Stimulated activated CD8-positive, alpha-beta memory T cell treated with anti-CD3 and anti-CD28 coated beads, Interleukin-2, amount 100 ng/mL, for 1 hour (primary cell): Measurements from ENCODE around the gene PTP4A1.
"Not testable (repeated sequence)": the region's sequence is repeated elsewhere in the genome, so short reads cannot be mapped to it uniquely, and the experiment has no call there.

Source experiments
- DNase-seq, 2 donors: peaks; one replicate each; pipeline ENCODE4 v3.0.0-alpha.2; 2020; ENCODE audit warnings: low read depth in 2 of 2

The PTP4A1 gene

DNA sequence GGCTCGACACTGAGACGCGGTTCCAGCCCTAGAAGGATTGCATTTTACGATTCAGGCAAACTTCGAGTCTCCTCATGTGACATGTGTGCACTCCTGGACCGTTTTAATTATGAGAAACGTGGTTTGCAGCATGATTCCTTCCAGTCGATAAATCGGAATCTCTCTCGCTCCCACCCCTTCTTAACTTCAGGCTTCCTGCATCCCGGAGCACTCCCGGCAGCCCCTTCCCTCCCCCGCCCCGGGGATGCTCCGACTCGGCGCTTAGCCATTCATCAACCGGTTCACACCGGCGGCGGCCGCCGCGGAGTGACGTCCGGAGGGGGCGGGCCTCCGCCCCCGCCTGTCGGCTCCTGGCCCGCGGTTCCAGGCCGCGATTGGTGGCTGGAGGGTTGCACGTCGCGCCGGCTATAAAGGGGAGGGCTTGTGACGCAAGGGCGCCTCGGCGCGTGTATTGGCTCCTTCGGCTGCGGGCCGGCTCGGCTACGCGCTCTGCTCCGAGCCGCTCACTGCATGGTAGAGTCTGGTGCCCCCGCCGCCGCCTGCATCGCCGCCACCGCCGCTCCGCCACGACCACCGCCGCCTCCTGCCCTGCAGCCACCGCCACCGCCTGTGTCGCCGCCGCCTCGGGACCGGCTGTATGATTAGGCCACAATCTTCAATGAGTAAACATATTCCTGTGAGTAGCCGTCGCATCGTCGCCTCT is at the start of gene PTP4A1, which contains the start of gene LOC128125822:
TSS of gene PTP4A1 (plus strand) at position 437 of the 703 bp plus-strand sequence. CDS start 4,401 bp downstream, outside the sequence.
TSS of gene LOC128125822 (plus strand) at position 437 of the 703 bp plus-strand sequence.
- peak; percentile 93 to 94 for DNase-seq

DNA sequence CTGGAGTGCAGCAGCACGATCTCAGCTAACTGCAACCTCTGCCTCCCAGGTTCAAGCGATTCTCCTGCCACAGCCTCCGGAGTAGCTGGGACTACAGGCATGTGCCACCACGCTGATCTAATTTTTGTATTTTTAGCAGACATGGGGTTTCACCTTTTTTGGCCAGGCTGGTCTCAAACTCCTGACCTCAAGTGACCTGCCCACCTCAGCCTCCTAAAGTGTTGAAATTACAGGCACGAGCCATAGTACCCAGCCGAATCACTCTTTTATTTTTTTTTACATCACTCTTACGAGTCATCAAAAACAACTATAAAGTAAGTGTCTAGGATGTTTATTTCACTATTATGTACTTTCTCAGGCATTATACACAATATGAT is 49.4 kb upstream of the PTP4A1 start:
- not testable (repeated sequence) for DNase-seq

DNA sequence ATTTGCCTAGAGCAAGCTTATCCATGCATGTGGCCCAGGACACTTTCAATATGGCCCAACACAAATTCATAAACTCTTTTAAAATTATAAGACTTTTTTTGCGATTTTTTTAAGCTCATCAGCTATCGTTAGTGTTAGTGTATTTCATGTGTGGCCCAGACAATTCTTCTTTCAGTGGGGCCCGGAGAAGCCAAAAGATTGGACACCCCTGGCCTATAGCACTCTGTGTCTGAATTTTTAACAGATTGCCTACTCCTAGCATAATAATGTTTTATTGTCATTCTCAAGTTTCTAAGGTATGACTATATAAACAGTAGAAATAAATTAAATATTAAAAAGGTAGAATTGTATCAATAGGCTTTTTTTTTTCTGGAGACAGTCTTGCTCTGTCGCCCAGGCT is 48.6 kb upstream of the PTP4A1 start:
- no peak for DNase-seq

DNA sequence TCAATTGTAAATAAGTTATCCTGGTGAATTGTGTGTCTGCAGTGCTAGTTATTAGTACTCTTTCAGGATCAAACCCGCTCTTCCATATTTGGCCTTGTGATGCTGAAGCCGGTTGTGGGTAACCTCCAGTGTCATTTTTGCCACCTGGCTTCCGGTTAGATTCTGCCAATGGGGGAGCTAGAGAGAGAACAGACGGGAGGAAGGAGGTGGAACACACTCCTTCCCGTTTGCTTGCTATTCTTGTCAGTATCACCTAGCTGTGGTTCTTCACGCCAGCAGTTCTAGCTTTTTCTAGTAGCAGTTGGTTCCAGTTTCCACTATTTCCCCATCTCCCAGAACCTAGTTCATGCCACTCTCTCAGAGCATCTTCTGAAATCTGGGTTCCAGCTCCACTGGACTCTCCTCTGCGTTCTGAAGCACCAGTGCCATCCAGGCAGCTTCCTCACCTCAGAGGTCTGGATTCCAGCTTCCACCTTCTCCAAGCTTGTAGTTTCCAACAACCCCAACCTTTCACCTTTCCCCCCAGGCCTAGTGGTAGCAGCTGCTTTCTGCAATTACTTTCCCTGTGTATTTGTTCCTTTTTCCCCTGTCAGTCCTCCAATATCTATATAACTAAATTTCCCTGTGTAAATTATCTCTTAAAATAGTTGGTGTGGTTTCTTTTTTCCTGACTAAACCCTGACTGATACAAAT is 46.9 kb upstream of the PTP4A1 start:
- DNase-seq, result no peak

DNA sequence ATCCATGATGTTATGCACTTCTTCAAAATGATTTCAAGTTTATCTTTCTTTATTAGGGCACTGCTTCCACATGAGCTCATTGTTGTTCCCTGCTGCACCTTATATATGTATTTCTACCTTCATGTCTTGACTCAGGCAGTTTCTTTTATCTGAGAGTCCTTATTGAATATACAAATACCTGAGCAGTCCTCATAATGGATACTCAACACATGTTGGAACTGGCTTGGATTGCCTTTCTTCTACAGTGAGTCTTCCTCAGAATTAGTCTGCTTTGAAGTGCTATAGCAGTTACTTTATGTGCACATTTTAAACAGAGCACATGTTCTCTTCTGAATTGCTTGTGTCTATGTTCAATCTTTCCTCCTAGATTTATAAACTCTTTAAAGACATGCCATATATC is 45.3 kb upstream of the PTP4A1 start:
- no peak for DNase-seq

DNA sequence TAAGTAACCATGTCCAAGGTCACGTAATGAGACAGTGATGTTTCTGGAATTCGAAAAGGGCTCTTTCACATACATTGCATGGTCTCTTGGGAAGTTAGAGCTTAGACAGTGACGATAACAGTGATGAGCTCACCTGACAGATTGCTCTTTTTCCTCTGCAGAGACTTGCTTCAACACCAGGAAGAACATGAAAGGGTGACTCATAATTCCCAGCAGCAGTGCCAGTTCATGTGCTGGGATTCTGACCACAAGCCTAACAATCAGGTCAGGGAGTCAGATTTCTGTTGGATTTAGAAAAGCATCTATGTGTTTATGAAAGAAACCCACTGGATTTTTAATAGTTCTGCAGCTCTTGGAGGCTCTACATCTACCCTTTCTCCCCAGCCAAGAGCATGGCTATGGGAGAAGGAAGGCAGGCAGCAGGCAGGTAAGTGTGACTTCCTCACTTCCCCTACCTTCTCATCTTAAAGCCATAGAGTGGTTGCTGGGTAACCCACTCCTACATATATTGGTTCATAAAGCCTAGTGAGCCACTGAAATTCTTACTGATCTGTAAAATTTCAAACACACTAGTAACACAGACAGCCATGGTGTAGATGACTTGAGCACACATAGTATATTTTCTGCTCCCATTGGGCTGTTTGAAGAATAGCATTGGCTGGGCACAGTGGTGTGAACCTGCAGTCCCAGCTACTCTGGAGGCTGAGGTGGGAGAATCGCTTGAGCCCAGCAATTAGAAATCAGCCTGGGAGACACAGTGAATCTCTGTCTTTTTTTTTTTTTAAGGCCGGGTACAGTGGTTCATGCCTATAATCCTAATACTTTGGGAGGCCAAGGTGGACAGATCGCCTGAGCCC is 44.4 kb upstream of the PTP4A1 start:
- no peak for DNase-seq

DNA sequence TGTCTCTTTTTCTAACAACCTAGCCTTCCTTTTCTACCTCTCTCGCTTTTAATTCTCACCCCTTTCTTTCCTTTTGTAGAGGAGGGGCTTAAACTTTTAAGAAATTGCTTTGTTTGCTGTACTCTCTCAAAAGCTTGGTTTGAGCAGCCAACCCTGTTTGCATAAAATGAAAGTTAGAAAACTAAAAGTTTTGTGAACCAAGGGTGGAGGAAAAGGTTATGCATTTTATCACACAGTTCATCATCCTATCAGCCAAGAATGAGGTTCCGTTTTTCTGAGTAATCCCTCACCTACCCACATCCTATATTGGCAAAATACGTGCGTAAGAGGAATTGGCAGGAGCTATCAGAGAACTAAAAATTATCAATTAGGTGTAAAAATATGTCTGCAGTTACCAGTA is 42.8 kb upstream of the PTP4A1 start:
- no peak for DNase-seq

DNA sequence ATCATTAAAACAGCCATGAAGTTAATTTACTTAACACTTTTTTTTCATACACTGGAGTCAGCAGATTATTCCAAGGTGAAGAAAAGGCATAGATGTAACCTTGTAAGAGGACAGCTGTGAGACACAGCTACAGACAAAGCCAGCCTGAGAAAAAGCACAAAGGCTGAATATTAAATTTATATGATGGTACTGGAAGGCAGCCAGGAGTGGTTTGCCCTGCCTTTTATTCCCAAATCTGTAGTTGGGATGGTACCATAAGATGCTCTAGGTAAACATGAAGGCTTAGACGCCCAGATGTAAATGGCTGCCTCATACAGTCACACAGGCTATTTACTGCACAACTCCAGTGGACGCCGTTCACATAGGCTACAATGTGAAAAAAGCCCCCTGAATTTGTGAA is 42.1 kb upstream of the PTP4A1 start:
- no peak for DNase-seq

DNA sequence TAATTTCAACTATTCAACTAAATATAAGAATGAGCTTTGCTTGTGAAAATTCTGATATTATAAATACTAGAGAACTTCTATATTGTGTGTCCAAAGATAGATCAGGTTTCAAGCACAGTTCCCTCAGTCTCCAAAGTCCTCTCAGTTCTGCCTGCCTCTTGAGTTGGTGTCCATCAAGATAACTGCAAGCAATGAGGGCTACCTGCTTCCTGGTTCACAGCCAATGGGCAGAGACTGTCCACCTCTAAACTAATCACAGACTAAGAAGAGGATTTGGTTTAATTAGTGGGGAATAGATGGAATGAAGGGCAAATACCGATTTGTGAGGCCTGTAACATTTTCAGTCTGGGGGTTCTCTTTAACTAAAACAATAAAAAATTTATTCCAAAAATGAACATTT is 41.3 kb upstream of the PTP4A1 start:
- DNase-seq, result no peak

DNA sequence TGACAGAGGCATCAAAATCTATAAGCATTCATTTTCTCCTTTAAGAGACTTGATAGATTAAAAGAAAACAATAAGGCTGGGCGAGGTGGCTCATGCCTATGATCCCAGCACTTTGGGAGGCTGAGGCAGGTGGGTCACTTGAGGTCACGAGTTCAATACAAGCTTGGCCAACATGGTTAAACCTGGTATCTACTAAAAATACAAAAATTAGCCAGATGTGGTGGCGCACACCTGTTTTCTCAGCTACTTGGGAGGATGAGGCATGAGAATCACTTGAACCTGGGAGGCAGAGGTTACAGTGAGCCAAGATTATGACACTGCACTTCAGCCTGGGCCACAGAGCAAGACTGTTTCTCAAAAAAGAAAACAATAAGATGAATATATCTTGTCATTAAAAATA is 39.3 kb upstream of the PTP4A1 start:
- DNase-seq, result no peak

DNA sequence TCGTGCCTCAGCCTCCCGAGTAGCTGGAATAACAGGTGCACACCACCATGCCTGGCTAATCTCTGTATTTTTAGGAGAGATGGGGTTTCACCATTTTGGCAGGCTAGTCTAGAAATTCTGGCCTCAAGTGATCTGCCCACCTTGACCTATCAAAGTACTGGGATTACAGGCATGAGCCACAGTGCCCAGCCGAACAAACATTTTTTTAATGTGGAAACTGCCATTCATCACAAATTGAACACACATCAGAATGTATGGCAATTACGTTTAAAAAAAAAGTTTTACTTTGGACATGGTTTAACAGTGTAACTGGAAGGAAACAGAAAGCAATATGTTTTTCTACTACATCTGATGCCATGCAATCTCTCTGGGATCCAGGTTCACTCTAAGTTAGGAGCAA is 38.3 kb upstream of the PTP4A1 start:
- DNase-seq, result no peak

DNA sequence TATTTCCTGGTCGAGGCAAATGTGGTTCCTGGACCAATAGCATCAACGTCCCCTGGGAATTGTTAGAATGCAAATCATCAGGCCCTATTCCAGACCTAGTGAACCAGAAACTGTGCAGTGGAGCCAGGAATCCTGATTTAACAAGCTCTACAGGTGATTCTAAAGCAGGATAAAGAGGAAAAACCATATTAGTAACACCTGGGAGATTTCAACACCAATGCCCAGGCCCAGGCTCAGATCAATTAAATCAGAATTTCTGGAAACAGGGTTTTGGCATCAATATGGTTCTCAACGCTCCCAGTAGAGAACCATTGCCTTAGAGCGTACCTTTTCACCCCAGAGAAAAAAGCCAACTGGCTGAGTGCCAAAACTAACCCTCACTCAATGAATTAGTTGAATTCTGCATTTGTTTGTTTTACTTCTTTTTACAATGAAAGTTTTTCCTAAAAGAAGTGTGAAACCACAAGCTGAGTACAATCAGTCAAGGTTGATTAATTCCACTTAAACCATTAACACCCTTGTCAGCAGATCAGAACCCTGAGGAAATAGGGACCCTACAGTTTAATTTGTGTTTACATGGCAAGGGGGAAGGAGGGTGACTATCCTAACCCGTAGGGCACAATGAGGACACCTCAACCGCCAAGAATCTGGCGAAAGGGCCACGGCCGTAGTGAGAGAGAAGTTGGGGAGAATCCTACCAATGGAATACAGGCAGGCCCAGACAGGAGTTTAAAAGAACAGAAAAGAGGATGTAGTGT is 34.9 kb upstream of the PTP4A1 start:
- DNase-seq, result no peak

DNA sequence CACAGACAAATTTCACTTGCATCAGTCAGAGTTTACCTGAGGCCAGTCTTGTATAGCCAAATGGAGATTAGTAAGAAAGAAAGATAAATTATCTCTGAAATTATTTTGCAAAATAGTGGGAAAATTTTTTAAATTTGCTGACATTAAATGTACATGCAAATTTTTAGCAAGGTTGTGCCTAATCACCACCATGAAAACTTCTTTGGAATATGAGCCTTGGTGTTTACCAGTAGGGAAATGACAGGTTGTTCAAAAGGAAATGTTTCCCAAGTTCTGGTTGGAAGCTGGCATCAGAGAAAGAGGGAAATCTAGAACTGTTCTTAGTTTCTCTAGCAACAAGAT is 34.4 kb upstream of the PTP4A1 start:
- DNase-seq, result no peak

DNA sequence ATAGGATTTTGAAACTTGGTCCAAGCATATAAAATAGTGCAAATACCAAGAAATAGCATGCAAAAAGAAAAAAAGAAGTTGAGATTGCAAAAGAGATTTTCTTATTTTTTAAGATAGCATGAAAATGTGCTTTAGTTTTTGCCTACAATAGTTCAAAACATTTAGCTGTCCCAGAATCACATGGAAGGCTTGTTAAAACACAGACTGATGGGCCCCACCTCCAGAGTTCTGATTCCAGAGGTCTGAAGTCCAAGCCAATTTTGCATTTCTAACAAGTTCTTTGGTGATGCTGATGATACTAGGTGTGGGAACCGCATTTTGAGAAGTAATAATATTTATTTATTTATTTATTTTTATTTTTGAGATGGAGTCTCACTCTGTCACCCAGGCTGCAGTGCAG is 33.7 kb upstream of the PTP4A1 start:
- DNase-seq, result no peak

DNA sequence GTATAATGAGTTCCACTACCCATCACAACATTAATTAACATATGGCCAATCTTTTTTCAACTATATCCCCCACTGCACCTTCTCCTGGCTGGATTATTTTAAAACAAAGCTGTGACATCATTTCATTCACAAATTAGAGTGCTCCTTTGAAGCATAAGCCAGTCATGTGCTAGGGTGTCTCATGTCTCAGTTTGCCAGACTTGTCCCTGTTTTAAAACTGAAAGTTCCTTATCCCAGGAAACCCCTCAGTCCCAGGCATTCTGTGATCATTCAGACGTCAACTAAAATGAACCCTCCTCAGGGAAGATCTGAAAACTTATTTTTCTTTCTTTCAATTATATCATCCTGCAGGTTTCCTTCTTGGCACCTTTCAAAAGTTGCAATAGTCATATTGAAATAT is 29.3 kb upstream of the PTP4A1 start:
- DNase-seq, result no peak

DNA sequence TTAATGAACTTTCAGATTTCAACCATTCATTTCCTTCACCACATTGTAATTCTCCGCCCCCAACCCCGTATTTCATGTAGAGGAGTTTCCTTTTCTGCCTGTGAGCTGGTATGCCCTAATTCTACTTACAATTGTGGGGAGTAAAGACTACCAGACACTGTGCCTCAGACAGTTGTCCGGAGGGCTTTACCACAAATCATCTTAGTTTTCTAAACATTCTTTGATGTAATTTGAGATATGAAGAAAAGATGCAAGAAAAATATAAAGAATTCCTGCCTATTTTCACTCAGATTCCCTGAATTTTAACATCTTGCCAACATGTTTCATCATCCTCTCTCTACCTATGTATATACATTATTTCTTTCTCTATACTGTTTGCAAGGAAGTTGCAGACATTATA is 28.3 kb upstream of the PTP4A1 start:
- DNase-seq, result no peak

DNA sequence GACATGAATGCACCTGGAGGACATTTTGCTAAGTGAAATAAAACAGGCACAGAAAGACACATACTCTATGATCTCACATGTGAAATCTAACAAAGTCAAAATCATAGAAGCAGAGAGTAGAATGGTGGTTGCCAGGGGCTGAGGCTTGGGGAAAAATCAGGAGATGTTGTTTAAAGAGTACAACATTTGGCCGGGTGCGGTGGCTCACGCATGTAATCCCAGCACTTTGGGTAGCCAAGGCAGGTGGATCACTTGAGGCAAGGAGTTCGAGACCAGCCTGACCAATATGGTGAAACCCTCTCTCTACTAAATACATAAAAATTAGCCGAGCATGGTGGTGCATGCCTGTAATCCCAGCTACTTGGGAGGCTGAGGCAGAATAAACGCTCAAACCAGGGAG is 26.0 kb upstream of the PTP4A1 start:
- no peak for DNase-seq

DNA sequence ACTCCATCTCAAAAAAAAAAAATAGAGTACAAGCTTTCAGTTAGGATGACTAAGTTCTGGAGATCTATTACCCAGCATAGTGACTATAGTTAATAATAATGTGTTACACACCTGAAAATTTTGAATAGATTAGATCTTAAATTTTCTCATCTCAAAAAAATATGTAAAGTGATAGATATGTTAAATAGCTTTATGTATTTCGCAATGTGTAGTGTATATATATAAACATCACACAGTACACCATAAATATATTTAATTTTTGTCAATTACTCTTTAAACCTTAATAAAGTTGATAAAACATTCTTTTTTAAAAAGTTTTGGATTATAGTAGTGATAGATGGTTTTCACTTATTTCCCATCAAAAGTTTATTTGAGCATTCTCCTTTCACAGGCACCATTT is 25.6 kb upstream of the PTP4A1 start:
- no peak for DNase-seq

DNA sequence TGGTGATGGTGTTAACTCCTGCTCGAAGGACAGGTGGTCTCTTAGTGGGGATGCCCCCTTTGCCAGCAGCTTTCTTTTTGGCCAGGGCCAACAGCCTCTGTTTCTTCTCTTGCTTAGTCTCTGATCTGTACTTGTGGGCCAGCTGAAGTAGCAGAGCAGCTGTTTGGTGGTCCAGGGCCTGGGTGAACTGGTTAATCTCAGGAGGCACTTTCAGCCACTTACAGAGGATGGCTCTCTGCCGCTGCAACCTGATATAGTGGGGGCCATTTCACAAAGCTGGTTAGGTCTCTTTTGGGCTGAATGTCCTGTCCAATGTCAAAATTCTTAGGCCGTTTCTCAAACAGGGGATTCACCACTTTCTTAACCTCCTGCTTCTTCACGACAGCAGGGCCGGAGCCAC is 23.2 kb upstream of the PTP4A1 start:
- no peak for DNase-seq

DNA sequence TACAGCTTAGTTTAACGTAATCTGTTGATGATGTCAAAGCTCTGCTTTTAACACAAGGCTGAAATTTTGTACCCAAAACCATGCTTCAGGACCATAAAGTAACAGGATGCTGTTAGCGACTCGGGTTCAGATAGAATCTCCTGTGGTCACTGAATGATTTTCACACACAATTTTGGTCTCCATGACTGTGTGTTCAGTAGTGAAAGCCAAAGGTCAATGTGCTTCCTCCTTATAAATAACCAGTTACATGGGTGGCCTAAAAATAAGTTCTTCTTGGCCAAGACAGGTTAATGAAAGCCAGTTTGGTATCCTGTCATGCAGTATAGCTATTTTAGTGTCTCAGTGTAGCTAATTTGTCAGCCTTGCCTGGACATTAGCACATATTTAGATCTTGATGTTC is 19.1 kb upstream of the PTP4A1 start:
- no peak for DNase-seq

DNA sequence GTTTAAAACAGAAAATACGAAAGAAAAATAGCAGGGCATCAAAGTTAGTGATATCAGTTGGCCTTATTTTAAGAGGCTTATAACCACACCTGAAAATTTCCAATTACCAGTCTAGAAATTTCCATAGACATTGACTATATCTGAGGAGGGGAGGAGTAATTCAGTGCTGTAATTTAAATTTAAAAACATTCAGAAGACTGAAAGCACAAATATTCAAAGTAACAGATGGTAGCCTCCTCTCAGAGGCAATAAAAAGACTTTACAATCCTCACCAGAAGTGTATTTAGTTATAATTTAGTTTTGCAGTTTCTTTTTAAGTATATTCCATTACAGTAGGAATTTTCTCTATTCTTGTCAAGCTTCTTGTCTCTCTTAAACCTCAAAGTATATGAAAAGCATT is 18.4 kb upstream of the PTP4A1 start:
- DNase-seq, result no peak

DNA sequence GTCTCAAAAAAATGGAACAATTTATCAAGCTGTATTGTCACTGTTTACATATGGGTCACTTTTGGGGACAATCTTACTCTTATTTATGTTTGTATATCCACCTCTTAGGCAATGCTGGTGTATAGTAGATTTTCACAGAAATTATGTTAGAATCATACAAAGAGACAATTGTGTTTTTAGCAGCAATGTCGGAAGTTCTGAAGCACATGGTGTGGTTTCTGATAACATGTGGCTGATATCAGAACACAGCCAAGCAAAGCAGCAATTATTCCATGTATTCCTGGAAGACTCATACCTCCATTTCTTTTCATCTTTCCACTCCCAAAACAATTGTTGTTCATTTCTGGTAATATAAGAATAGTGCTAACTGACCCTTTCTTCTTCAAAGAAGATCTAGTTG is 17.5 kb upstream of the PTP4A1 start:
- DNase-seq, result no peak
